ENCODE results near the gene DDOST.

The DDOST gene

GRCh38 chr1:20604678-20605077 is 56.5 kb downstream of the DDOST start:
- H3K27ac ChIP-seq: no peak overlapping the region
- TF ChIP-seq, protein P1, sequence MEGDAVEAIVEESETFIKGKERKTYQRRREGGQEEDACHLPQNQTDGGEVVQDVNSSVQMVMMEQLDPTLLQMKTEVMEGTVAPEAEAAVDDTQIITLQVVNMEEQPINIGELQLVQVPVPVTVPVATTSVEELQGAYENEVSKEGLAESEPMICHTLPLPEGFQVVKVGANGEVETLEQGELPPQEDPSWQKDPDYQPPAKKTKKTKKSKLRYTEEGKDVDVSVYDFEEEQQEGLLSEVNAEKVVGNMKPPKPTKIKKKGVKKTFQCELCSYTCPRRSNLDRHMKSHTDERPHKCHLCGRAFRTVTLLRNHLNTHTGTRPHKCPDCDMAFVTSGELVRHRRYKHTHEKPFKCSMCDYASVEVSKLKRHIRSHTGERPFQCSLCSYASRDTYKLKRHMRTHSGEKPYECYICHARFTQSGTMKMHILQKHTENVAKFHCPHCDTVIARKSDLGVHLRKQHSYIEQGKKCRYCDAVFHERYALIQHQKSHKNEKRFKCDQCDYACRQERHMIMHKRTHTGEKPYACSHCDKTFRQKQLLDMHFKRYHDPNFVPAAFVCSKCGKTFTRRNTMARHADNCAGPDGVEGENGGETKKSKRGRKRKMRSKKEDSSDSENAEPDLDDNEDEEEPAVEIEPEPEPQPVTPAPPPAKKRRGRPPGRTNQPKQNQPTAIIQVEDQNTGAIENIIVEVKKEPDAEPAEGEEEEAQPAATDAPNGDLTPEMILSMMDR (IDR thresholded peaks at IDR 0.05): no peak
- TF ChIP-seq ZFX (IDR thresholded peaks at IDR 0.05; ENCODE audit: borderline replicate concordance): no peak

DNA sequence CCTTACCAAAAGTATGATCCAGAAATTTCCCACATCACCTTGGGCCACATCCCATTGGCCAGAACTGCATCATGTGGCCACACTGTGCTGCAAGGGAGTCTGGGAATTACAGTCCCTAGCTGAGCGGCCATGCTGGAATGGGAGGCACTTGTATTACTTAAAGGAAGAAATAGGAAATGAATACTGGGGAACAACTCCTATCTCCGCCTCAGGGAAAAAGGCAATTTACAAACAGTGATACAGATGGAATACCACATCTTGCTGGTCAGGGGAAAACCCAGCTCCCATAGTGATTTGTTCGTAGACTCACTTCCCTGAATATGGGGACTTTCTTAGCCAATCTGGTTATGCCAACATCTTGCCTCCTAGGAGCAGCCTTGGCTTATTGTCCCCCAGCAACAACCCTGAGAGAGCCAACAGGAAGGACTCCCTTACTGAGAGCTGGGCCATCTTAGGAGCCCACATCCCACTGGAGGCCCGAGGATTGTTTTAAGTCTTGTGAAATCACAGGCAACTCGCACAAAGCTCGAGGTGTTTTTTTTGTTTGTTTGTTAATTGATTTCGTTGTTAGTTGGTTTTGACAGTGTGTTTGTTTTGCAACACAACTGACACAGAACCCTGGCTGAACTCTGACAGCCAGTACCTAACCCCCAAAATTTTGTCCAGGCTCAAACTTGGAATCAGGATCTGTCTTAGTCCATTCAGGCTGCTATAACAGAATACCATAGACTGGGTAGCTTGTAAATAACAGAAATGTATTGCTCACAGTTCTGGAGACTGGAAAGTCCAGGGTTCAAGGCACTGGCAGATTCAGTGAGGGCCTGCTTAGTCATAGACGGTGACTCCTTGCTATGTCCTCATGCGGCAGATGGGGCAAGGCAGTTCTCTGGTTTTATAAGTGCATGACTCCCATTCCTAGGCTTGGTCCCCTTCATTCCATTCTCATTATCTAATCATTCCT is 57.4 kb downstream of the DDOST start:
- H3K27ac ChIP-seq: no peak overlapping the region
- TF ChIP-seq ZFX (IDR thresholded peaks at IDR 0.05; ENCODE audit: borderline replicate concordance): no peak
- TF ChIP-seq, protein P1 (IDR thresholded peaks at IDR 0.05): no peak

- TF ChIP-seq, protein P1 (IDR thresholded peaks at IDR 0.05): no peak
- no peak for TF ChIP-seq ZFX (IDR thresholded peaks at IDR 0.05; ENCODE audit: borderline replicate concordance)
- no peak overlapping the region for H3K27ac ChIP-seq
Measured at GRCh38 chr1:20602851-20603450, 58.2 kb downstream of the DDOST start.

All from 22Rv1 (cell line).